Non-pigmented ciliary epithelial cell (primary cell): Measurements from ENCODE around the gene STOML1.
"Not testable (repeated sequence)": the region's sequence is repeated elsewhere in the genome, so short reads cannot be mapped to it uniquely, and the experiment has no call there.

Experiments used
- DNase-seq: peaks from one replicate; pipeline ENCODE4 v3.0.0-alpha.2; 2010; ENCODE audit warnings: low read depth

STOML1 gene

GRCh38 chr15:73987250-73987649 is 4.8 kb downstream of the STOML1 start:
- DNase-seq: no peak

- no peak for DNase-seq
Observed at GRCh38 chr15:73986776-73987056, 5.4 kb downstream of the STOML1 start.

- no peak for DNase-seq
Observed at GRCh38 chr15:73986055-73986775, 5.9 kb downstream of the STOML1 start.

- DNase-seq: no peak
Observed at GRCh38 chr15:73985101-73985873, 6.8 kb downstream of the STOML1 start.

- DNase-seq: no peak
Observed at GRCh38 chr15:73984208-73984979, 7.7 kb downstream of the STOML1 start.

- DNase-seq: no peak
Observed at GRCh38 chr15:73983773-73984172, 8.3 kb downstream of the STOML1 start.

GRCh38 chr15:73983211-73983727 is 8.8 kb downstream of the STOML1 start:
- DNase-seq: no peak

- no peak for DNase-seq
Observed at GRCh38 chr15:73982222-73982962, 9.7 kb downstream of the STOML1 start.

- DNase-seq: no peak
Observed at GRCh38 chr15:73981761-73982221, 10.3 kb downstream of the STOML1 start.

GRCh38 chr15:73979636-73980035 is 12.5 kb downstream of the STOML1 start:
- DNase-seq: no peak

GRCh38 chr15:73978896-73979295 is 13.2 kb downstream of the STOML1 start:
- no peak for DNase-seq

- DNase-seq: not testable (repeated sequence)
Observed at GRCh38 chr15:73975440-73976125, 16.5 kb downstream of the STOML1 start.

- not testable (repeated sequence) for DNase-seq
Observed at GRCh38 chr15:73973683-73974200, 18.4 kb downstream of the STOML1 start.

- no peak for DNase-seq
Observed at GRCh38 chr15:73972984-73973682, 19.0 kb downstream of the STOML1 start.

GRCh38 chr15:73969151-73969759 is 22.8 kb downstream of the STOML1 start:
- no peak for DNase-seq

- DNase-seq: no peak
Observed at GRCh38 chr15:73968461-73968860, 23.6 kb downstream of the STOML1 start.

GRCh38 chr15:73965758-73966113 is 26.4 kb downstream of the STOML1 start:
- DNase-seq: no peak

GRCh38 chr15:73965094-73965757 is 26.9 kb downstream of the STOML1 start:
- DNase-seq: no peak

GRCh38 chr15:73964736-73965093 is 27.4 kb downstream of the STOML1 start:
- no peak for DNase-seq

- DNase-seq: no peak
Observed at GRCh38 chr15:73962433-73962832, 29.7 kb downstream of the STOML1 start.
